ENCODE data around the gene UTS2B.

DNA sequence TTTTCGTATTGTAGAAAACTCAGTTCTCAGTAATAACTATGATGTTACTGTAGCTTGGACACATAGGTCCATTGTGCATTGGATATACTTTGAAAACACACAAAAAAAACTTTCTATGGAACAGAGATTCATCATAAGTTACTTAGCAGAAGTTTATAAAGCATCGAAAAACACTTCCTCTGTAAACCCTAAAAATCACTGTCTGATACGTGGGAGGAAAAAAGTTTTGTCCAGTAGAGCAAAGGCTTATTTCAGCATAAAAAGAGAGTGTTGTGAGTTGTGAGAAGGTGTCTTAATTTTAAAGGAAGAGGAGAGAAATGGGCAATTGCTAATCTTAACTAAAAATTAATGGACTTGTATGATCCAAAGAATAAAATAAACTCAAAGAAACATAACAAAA lies 66.5 kb downstream of the UTS2B start:
- TF ChIP-seq, protein P1, sequence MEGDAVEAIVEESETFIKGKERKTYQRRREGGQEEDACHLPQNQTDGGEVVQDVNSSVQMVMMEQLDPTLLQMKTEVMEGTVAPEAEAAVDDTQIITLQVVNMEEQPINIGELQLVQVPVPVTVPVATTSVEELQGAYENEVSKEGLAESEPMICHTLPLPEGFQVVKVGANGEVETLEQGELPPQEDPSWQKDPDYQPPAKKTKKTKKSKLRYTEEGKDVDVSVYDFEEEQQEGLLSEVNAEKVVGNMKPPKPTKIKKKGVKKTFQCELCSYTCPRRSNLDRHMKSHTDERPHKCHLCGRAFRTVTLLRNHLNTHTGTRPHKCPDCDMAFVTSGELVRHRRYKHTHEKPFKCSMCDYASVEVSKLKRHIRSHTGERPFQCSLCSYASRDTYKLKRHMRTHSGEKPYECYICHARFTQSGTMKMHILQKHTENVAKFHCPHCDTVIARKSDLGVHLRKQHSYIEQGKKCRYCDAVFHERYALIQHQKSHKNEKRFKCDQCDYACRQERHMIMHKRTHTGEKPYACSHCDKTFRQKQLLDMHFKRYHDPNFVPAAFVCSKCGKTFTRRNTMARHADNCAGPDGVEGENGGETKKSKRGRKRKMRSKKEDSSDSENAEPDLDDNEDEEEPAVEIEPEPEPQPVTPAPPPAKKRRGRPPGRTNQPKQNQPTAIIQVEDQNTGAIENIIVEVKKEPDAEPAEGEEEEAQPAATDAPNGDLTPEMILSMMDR (IDR thresholded peaks at IDR 0.05; ENCODE audit: low read depth, low read length, missing input control), result no peak
- TF ChIP-seq, protein P2, sequence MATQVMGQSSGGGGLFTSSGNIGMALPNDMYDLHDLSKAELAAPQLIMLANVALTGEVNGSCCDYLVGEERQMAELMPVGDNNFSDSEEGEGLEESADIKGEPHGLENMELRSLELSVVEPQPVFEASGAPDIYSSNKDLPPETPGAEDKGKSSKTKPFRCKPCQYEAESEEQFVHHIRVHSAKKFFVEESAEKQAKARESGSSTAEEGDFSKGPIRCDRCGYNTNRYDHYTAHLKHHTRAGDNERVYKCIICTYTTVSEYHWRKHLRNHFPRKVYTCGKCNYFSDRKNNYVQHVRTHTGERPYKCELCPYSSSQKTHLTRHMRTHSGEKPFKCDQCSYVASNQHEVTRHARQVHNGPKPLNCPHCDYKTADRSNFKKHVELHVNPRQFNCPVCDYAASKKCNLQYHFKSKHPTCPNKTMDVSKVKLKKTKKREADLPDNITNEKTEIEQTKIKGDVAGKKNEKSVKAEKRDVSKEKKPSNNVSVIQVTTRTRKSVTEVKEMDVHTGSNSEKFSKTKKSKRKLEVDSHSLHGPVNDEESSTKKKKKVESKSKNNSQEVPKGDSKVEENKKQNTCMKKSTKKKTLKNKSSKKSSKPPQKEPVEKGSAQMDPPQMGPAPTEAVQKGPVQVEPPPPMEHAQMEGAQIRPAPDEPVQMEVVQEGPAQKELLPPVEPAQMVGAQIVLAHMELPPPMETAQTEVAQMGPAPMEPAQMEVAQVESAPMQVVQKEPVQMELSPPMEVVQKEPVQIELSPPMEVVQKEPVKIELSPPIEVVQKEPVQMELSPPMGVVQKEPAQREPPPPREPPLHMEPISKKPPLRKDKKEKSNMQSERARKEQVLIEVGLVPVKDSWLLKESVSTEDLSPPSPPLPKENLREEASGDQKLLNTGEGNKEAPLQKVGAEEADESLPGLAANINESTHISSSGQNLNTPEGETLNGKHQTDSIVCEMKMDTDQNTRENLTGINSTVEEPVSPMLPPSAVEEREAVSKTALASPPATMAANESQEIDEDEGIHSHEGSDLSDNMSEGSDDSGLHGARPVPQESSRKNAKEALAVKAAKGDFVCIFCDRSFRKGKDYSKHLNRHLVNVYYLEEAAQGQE (IDR thresholded peaks at IDR 0.05), result no peak
- TF ChIP-seq YY1 (IDR thresholded peaks at IDR 0.05), result no peak
- TF ChIP-seq, protein P3, sequence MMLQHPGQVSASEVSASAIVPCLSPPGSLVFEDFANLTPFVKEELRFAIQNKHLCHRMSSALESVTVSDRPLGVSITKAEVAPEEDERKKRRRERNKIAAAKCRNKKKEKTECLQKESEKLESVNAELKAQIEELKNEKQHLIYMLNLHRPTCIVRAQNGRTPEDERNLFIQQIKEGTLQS (IDR thresholded peaks at IDR 0.05), result no peak
- TF ChIP-seq, protein P4, sequence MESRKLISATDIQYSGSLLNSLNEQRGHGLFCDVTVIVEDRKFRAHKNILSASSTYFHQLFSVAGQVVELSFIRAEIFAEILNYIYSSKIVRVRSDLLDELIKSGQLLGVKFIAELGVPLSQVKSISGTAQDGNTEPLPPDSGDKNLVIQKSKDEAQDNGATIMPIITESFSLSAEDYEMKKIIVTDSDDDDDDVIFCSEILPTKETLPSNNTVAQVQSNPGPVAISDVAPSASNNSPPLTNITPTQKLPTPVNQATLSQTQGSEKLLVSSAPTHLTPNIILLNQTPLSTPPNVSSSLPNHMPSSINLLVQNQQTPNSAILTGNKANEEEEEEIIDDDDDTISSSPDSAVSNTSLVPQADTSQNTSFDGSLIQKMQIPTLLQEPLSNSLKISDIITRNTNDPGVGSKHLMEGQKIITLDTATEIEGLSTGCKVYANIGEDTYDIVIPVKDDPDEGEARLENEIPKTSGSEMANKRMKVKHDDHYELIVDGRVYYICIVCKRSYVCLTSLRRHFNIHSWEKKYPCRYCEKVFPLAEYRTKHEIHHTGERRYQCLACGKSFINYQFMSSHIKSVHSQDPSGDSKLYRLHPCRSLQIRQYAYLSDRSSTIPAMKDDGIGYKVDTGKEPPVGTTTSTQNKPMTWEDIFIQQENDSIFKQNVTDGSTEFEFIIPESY (IDR thresholded peaks at IDR 0.05), result no peak
- no peak for TF ChIP-seq SP1 (IDR thresholded peaks at IDR 0.05)
- TF ChIP-seq TAF1 (conservative IDR thresholded peaks at IDR 0.05), result no peak

Data from liver (tissue), 3 donors.